PC-3 (cell line): Measurements from ENCODE around the gene IMP3.

Source experiments
- EZH2 ChIP-seq: fragments of 300-600 bp; sonication (generic); IDR thresholded peaks from one replicate; pipeline ENCODE4 v1.6.1; 2017; ENCODE audit warnings: antibody characterized with exemption, mild to moderate bottlenecking, low read length; ENCODE audit not compliant: unreplicated experiment
- EZH2phosphoT487 ChIP-seq: fragments of 300-600 bp; sonication (generic); IDR thresholded peaks from 2 replicates; pipeline ENCODE4 v1.6.1; 2018; ENCODE audit warnings: mild to moderate bottlenecking, antibody characterized with exemption, low read length, borderline replicate concordance
- TF ChIP-seq, protein P1 (sequence below): fragments of 300-600 bp; sonication (generic); conservative IDR thresholded peaks from 2 replicates; pipeline ENCODE4 v1.5.1; 2017; ENCODE audit warnings: antibody characterized with exemption, low read depth, mild to moderate bottlenecking, low read length

DNA sequence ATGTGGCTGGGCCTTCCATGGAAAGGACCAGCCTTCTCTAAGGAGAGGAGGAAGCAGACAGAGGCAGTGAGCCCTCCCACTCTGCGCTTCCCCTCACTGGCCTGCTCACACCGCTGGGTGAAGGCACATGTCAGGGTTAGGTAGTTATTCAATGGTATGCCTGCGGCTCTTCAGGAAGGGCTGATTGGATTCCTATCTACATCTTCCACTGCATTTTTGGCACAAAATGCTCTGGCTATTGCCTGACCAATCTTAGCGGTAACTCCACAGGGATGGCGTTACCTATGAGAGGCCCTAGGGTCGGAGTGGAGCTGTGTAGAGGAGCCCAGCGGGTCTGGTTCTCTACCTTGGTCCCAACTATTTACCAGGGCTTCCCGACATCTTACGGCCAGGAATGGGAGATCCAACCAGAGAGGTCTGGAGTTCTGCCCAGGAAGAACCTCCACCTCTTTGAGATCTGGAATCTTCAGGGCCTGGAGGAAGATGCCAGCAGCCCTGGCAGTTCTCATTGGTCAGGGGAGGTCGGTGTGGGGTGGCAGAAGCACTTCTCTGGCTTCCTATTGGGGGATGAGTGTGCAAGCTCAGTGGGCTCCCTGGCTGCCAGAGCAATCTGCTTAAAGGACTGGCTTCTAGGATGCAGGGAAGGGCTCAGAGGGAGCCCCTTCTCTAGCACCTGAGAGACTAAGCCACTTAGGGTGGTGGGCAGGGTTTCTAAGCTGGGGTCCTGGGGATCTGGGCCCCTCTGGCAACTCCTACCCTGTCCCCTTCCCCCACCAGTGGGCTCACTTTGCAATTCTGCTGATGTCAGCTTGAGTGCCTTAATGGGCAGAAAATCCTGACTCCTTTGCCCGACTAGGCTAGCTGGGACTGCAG lies 31.9 kb upstream of the IMP3 start:
- TF ChIP-seq, protein P1, sequence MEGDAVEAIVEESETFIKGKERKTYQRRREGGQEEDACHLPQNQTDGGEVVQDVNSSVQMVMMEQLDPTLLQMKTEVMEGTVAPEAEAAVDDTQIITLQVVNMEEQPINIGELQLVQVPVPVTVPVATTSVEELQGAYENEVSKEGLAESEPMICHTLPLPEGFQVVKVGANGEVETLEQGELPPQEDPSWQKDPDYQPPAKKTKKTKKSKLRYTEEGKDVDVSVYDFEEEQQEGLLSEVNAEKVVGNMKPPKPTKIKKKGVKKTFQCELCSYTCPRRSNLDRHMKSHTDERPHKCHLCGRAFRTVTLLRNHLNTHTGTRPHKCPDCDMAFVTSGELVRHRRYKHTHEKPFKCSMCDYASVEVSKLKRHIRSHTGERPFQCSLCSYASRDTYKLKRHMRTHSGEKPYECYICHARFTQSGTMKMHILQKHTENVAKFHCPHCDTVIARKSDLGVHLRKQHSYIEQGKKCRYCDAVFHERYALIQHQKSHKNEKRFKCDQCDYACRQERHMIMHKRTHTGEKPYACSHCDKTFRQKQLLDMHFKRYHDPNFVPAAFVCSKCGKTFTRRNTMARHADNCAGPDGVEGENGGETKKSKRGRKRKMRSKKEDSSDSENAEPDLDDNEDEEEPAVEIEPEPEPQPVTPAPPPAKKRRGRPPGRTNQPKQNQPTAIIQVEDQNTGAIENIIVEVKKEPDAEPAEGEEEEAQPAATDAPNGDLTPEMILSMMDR = no peak
- TF ChIP-seq EZH2 (no peak), EZH2phosphoT487 (no peak)
